Heart left ventricle (tissue), 13 donors: ENCODE measurements around the gene PCDHGA1.

Experiments
- POLR2A ChIP-seq, 2 donors: fragments of 450-650 bp; IDR thresholded peaks; one replicate each; pipeline ENCODE4 v1.6.1; 2017; ENCODE audit warnings: antibody characterized with exemption in 2 of 2, mild to moderate bottlenecking in 2 of 2, moderate library complexity in 2 of 2
- TF ChIP-seq, protein P1 (sequence below), 12 donors: fragments of 200-600 bp; sonication (generic) in 4 of 12; IDR thresholded peaks; one replicate each; pipeline versions ENCODE4 v1.5.0 to v1.8.0; 2018 to 2022; ENCODE audit warnings: antibody characterized with exemption in 12 of 12, mild to moderate bottlenecking in 5 of 12
- donor health status: ischemic (EF 13 %, LVEDD 7.1; RV severe dilation, severe dysfunction).
- donor health status: DM: no; HTN: yes; CAD: no.
- donor health status: DM: no; HTN: no; CAD: no.
- donor health status: ischemic (EF 25% LVEDD 6.9; RV normal size, moderate dysfunction).
- donor health status: ischemic (EF 25% LVEDD 5.7; RV mildly dilated, moderate dysfunction).
- donor health status: ischemic (EF 35%, LVEDD 5.7; RV mildly dilated, moderate dysfunction).
- donor health status: nonischemic (EF 11% LVEDD 7.7; RV severe dilation, severe dysfunction).
- donor health status: DM: yes; HTN: yes; CAD: no.
- donor health status: PGD.
- donor health status: ischemic (EF 29% LVEDD 5.4; RV normal size, mild dysfunction).
- donor health status: nonischemic (EF 23%, LVEDD 6.1; RV moderate dilation, normal function).

DNA sequence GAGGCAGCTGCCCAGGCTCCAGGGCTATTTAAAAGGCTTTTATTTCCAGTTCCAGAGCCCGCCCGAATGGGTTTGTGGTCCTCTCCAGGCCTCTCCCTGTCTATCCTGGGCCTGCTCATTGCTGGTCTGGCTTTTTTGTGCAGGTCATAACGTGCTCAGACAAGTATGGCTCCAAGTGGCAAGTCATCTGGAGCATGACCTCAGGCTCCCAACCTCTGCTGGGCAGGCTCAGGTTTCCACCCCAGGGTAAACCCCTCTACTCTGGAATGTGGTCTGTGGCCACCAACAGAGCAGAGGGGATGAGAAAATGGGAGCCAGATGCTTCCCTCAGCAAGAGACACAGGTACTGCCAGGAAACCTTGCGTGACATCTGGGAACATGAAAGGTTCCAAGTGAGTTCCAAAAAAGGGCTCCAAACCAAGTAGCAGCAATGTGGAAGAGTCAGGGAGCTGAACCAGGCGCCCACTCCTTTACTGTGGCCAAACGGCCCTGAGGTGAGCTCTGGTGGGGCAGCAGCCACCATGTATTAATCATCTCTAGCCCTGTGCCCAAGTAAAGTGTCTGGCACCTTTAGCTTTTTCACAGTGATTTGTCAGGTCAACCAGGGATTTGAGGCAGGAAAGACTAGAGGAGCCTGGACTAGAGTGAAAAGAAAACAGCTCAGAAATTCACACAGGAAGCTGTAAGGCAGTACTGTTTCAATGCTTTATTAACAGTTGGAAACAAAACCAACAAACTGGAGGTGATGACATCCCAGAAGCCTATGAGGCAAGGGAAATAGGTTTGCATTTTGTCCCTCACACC lies 184.2 kb downstream of the PCDHGA1 start:
- TF ChIP-seq, protein P1, sequence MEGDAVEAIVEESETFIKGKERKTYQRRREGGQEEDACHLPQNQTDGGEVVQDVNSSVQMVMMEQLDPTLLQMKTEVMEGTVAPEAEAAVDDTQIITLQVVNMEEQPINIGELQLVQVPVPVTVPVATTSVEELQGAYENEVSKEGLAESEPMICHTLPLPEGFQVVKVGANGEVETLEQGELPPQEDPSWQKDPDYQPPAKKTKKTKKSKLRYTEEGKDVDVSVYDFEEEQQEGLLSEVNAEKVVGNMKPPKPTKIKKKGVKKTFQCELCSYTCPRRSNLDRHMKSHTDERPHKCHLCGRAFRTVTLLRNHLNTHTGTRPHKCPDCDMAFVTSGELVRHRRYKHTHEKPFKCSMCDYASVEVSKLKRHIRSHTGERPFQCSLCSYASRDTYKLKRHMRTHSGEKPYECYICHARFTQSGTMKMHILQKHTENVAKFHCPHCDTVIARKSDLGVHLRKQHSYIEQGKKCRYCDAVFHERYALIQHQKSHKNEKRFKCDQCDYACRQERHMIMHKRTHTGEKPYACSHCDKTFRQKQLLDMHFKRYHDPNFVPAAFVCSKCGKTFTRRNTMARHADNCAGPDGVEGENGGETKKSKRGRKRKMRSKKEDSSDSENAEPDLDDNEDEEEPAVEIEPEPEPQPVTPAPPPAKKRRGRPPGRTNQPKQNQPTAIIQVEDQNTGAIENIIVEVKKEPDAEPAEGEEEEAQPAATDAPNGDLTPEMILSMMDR (IDR thresholded peaks at IDR 0.05) = no peak
- TF ChIP-seq POLR2A (IDR thresholded peaks at IDR 0.05) = no peak
